GM12892 (cell line): Measurements from ENCODE around the gene ARHGAP1.

Source experiments
- POLR2A ChIP-seq: IDR thresholded peaks from 2 replicates; pipeline ENCODE4 v1.6.1; 2011; ENCODE audit warnings: low read depth, low read length, control low read depth
- POLR2AphosphoS5 ChIP-seq: IDR thresholded peaks from 2 replicates; pipeline ENCODE4 v1.6.1; 2011; ENCODE audit warnings: low read depth, low read length, control low read depth
- TAF1 ChIP-seq: IDR thresholded peaks from 2 replicates; pipeline ENCODE4 v1.6.1; 2011; ENCODE audit warnings: low read depth, mild to moderate bottlenecking, control low read depth, low read length, borderline replicate concordance

- TF ChIP-seq POLR2AphosphoS5, result no peak
- TF ChIP-seq TAF1, result no peak
- TF ChIP-seq POLR2A, result no peak
Observed at GRCh38 chr11:46675949-46676348, 24.5 kb downstream of the ARHGAP1 start.
